DND-41 (cell line): ENCODE measurements around the gene C9orf78.

Experiments
- ATAC-seq: fragments of 200-7000 bp; cut with Tn5 transposase; 3 replicates; pipeline ENCODE4 v1.9.1; 2021; ENCODE audit warnings: low read depth; ENCODE audit not compliant: insufficient read depth
- DNase-seq: peaks from one replicate; pipeline ENCODE4 v3.0.0-alpha.2; 2020
- H2AFZ ChIP-seq: 2 replicates; pipeline ENCODE4 v1.6.0; 2012; ENCODE audit warnings: low read depth, low read length
- H3K27ac ChIP-seq: 2 replicates; pipeline ENCODE4 v1.5.1; 2012; ENCODE audit warnings: low read length, inconsistent platforms
- H3K27me3 ChIP-seq: fragments of 200-600 bp; sonication (generic); 2 replicates; pipeline ENCODE4 v1.6.0; 2012; ENCODE audit warnings: low read length, mild to moderate bottlenecking, inconsistent platforms; ENCODE audit not compliant: insufficient read depth, poor library complexity
- H3K36me3 ChIP-seq: 2 replicates; pipeline ENCODE4 v1.5.1; 2012; ENCODE audit warnings: low read length, inconsistent platforms; ENCODE audit not compliant: insufficient read depth
- H3K4me1 ChIP-seq: 2 replicates; pipeline ENCODE4 v1.5.1; 2012; ENCODE audit warnings: mild to moderate bottlenecking, low read length; ENCODE audit not compliant: insufficient read depth
- H3K4me2 ChIP-seq: 2 replicates; pipeline ENCODE4 v1.6.0; 2012; ENCODE audit warnings: mild to moderate bottlenecking, moderate library complexity, low read length, inconsistent platforms; ENCODE audit not compliant: insufficient read depth
- H3K4me3 ChIP-seq, 2 experiments: fragments of 200-600 bp in 1 of 2; shearing (Covaris generic) in 1 of 2; 2 replicates each; pipeline ENCODE4 v1.5.1; 2012 to 2016; ENCODE audit warnings: inconsistent platforms in 2 of 2, low read length in 2 of 2, mild to moderate bottlenecking in 2 of 2, low read depth in 1 of 2, moderate library complexity in 1 of 2
- H3K79me2 ChIP-seq: 2 replicates; pipeline ENCODE4 v1.6.0; 2012; ENCODE audit warnings: low read length, inconsistent platforms; ENCODE audit not compliant: insufficient read depth
- H3K9ac ChIP-seq: 2 replicates; pipeline ENCODE4 v1.6.0; 2012; ENCODE audit warnings: low read depth, mild to moderate bottlenecking, inconsistent platforms, low read length, moderate library complexity
- H3K9me3 ChIP-seq: 2 replicates; pipeline ENCODE4 v1.5.1; 2012; ENCODE audit warnings: low read length, moderate library complexity, mild to moderate bottlenecking, inconsistent platforms; ENCODE audit not compliant: insufficient read depth, severe bottlenecking
- H4K20me1 ChIP-seq: 2 replicates; pipeline ENCODE4 v1.6.0; 2012; ENCODE audit warnings: low read length; ENCODE audit not compliant: insufficient read depth
- CTCF ChIP-seq: IDR thresholded peaks from 2 replicates; pipeline ENCODE4 v1.5.1; 2012; ENCODE audit warnings: borderline replicate concordance, low read length, moderate library complexity, mild to moderate bottlenecking; ENCODE audit not compliant: poor library complexity, severe bottlenecking; ENCODE audit errors: extremely low read depth
- EZH2 ChIP-seq: IDR thresholded peaks from 3 replicates; pipeline ENCODE4 v1.6.1; 2012; ENCODE audit warnings: borderline replicate concordance, low read depth, mild to moderate bottlenecking, moderate library complexity, low read length, inconsistent platforms; ENCODE audit not compliant: severe bottlenecking

Gene C9orf78

GRCh38 chr9:129823935-129824601, 11.0 kb downstream of the C9orf78 start, which contains the start of gene TOR1A:
TOR1A (minus strand) TSS chr9:129824136; CDS start chr9:129824085, 51 bp downstream.
- peak within 1 kb of the TSS; percentile 91 for H2AFZ ChIP-seq

GRCh38 chr9:129823542-129823934, 11.5 kb downstream of the C9orf78 start:
- peaks cover 15% of the 10 kb centered on the region for H3K4me1 ChIP-seq
- no peaks in the 10 kb centered on the region for H3K9me3 ChIP-seq
- DNase-seq (no peak), ATAC-seq (peak; percentile 49)
- peaks cover 34% of the 10 kb centered on the region for H3K79me2 ChIP-seq
- H4K20me1 ChIP-seq = peaks cover 15% of the 10 kb centered on the region
- peak overlapping the region; percentile 94; the same call in 1 of the 2 replicates for H3K4me2 ChIP-seq
- no peak for TF ChIP-seq EZH2
- TF ChIP-seq CTCF = no peak
- H2AFZ ChIP-seq = peak overlapping the region; percentile 91
- peak overlapping the region; percentile 82 for H3K9ac ChIP-seq
- no peaks in the 10 kb centered on the region for H3K27me3 ChIP-seq
- peak overlapping the region; percentile 89 for H3K27ac ChIP-seq
- H3K4me3 ChIP-seq = peak overlapping the region; percentile 33 to 97; a peak in 3 of 4 replicates
- peaks cover 48% of the 10 kb centered on the region for H3K36me3 ChIP-seq

More at GRCh38 chr9:129823935-129824601, 11.0 kb downstream of the C9orf78 start, which contains the start of gene TOR1A:
- peaks cover 15% of the 10 kb centered on the region for H3K4me1 ChIP-seq
- peaks cover 10% of the 10 kb centered on the region for H4K20me1 ChIP-seq
- peak within 1 kb of the TSS; percentile 89 for H3K27ac ChIP-seq
- DNase-seq (peak; percentile 93), ATAC-seq (peak; percentile 88)
- peak within 1 kb of the TSS; percentile 94 for H3K4me2 ChIP-seq
- H3K9ac ChIP-seq = peak within 1 kb of the TSS; percentile 82
- no peak for TF ChIP-seq EZH2
- no peak for TF ChIP-seq CTCF
- H3K36me3 ChIP-seq = peaks cover 48% of the 10 kb centered on the region
- peak within 1 kb of the TSS; percentile 62 to 97 for H3K4me3 ChIP-seq
- no peaks in the 10 kb centered on the region for H3K27me3 ChIP-seq
- peaks cover 34% of the 10 kb centered on the region for H3K79me2 ChIP-seq
- no peaks in the 10 kb centered on the region for H3K9me3 ChIP-seq

DNA sequence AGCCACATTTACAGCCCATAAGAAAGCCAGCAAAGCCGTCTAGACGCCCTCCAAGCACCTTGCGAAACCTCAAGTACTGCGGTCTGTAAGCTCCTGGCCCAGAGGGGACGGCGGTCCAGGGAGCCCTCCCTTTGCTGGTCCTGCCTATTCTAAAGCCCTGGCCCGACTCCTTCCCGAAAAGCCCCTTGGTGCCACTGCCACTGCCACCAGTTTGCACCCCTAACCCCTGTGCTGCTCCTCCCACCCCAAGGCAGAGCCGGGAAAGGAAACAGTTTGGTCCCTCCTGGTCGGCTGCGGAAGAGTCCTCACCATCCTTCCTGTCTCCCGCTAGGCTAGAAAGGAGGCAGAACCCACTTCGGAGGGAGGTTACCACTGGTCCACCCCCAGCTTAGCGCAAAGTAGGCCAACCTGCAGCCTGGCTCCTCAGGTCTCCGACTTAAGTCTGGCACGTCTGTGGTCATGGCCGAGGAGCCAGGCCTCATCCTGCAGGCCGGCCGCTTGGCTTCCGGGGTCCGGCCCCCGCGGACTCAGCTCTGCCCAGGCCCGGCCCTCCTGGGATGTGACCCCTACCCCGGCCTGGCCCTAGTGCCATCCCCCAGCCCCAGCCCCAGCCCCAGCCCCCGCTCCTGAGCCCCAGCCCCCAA, 12.1 kb downstream of the C9orf78 start:
- Histone ChIP-seq H4K20me1 (peaks cover 17% of the 10 kb centered on the region), H2AFZ (no peak overlapping the region), H3K36me3 (peaks cover 49% of the 10 kb centered on the region), H3K27ac (peak overlapping the region; percentile 76), H3K9me3 (no peaks in the 10 kb centered on the region), H3K4me2 (peak overlapping the region; percentile 94), H3K4me1 (peaks cover 15% of the 10 kb centered on the region), H3K9ac (peak overlapping the region; percentile 82), H3K79me2 (peaks cover 34% of the 10 kb centered on the region), H3K4me3 (peak overlapping the region; percentile 62 to 97), H3K27me3 (no peaks in the 10 kb centered on the region)
- TF ChIP-seq CTCF (no peak), EZH2 (no peak)
- DNase-seq (peak; percentile 58), ATAC-seq (peak; percentile 60)
